BLaER1 treated with 17β-estradiol and CSF1 and Interleukin-3, amounts not matched to agents 10 nM and 100 nM (cell line): Measurements from ENCODE around the gene LIN54.
A peak's percentile ranks its signal among the peaks of the same experiment; 100 is the strongest.

Experiments used
- H3K27ac ChIP-seq, 11 experiments: shearing (Covaris generic); formaldehyde crosslinking; 2 replicates each; pipeline ENCODE4 v1.8.1; 2022
- H3K27me3 ChIP-seq, 11 experiments: shearing (Covaris generic); formaldehyde crosslinking; 2 replicates each; pipeline ENCODE4 v1.8.1; 2022
- H3K36me3 ChIP-seq, 11 experiments: shearing (Covaris generic); formaldehyde crosslinking; 2 replicates each; pipeline ENCODE4 v1.8.1; 2022
- H3K4me1 ChIP-seq, 10 experiments: shearing (Covaris generic); formaldehyde crosslinking; 2 replicates each; pipeline ENCODE4 v1.8.1; 2022
- H3K4me2 ChIP-seq, 11 experiments: shearing (Covaris generic); formaldehyde crosslinking; 2 replicates each; pipeline ENCODE4 v1.8.1; 2022
- H3K4me3 ChIP-seq, 10 experiments: shearing (Covaris generic); formaldehyde crosslinking; 2 replicates each; pipeline ENCODE4 v1.8.1; 2022
- H3K9ac ChIP-seq, 11 experiments: shearing (Covaris generic); formaldehyde crosslinking; 2 replicates each; pipeline ENCODE4 v1.8.1; 2022
- H3K9me3 ChIP-seq, 11 experiments: shearing (Covaris generic); formaldehyde crosslinking; replicated peaks in 1 of 11; 2 replicates each; pipeline ENCODE4 v1.8.1; 2022
- H4K20me1 ChIP-seq, 11 experiments: shearing (Covaris generic); formaldehyde crosslinking; 2 replicates each; pipeline ENCODE4 v1.8.1; 2022
- Cebpa-rat ChIP-seq, 11 experiments: shearing (Covaris generic); IDR thresholded peaks; 2 replicates each; pipeline ENCODE4 v1.8.1; 2022

Gene LIN54

GRCh38 chr4:82889287-82889686, 121.3 kb downstream of the LIN54 start:
- Histone ChIP-seq H3K27me3 (no peaks in the 10 kb centered on the region), H3K36me3 (peaks cover 16 to 44% (median 25%) of the 10 kb centered on the region in 11 experiments), H3K27ac (peak overlapping the region in 6 of 11 experiments; percentile 84 to 96 (median 94); a peak in 10 of 22 replicates), H3K4me1 (peaks cover 18 to 56% (median 32%) of the 10 kb centered on the region in 10 experiments), H3K9me3 (no peaks in the 10 kb centered on the region), H4K20me1 (peaks cover 5 to 75% (median 52%) of the 10 kb centered on the region in 11 experiments; a peak in 16 of 22 replicates), H3K4me3 (peak overlapping the region; percentile 68 to 92 (median 82)), H3K9ac (peak overlapping the region; percentile 82 to 98 (median 93); a peak in 21 of 22 replicates), H3K4me2 (peak overlapping the region; percentile 66 to 93 (median 88))
- no peak for TF ChIP-seq Cebpa-rat (IDR thresholded peaks at IDR 0.05)

- H3K27ac ChIP-seq, result no peak overlapping the region
- no peak for TF ChIP-seq Cebpa-rat (IDR thresholded peaks at IDR 0.05)
- H3K4me3 ChIP-seq, result no peak overlapping the region
- H3K4me1 ChIP-seq, result peaks cover 11 to 38% (median 15%) of the 10 kb centered on the region in 10 experiments; a peak in 18 of 20 replicates
- H3K27me3 ChIP-seq, result no peaks in the 10 kb centered on the region
- peak overlapping the region in 1 of 11 experiments; percentile 24; a peak in 1 of 22 replicates for H3K9ac ChIP-seq
- H3K36me3 ChIP-seq, result peaks cover 21 to 57% (median 36%) of the 10 kb centered on the region in 11 experiments
- H4K20me1 ChIP-seq, result peaks cover 11 to 93% (median 79%) of the 10 kb centered on the region in 11 experiments; a peak in 18 of 22 replicates
- 0 out of 22 replicates have a peak, but pooled peaks cover 0 to 4% (median 0%) of the 10 kb centered on the region in 11 experiments for H3K9me3 ChIP-seq
- peak overlapping the region in 3 of 11 experiments; percentile 7 to 47 (median 46); a peak in 4 of 22 replicates for H3K4me2 ChIP-seq
Measured at GRCh38 chr4:82886147-82886942, 124.3 kb downstream of the LIN54 start.

DNA sequence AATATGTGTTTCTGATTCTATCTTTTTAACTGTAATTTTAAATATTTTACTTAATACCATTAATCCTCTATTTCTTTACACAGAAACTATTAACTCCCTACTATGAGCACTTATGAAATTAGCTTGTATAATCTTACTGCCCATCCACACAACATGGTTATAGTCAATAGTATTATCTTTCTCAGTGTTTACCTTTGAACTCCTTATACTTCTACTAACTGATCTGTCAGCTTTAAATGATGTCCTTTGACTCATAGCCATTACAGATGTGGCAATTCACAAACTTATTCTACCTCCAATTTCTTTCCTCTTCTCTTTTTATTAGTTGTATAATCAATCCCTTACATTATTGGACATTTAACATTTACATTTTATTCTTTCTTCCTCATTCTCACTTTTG, 125.2 kb downstream of the LIN54 start:
- Histone ChIP-seq H3K9ac (no peak overlapping the region), H3K4me1 (peaks cover 11 to 42% (median 18%) of the 10 kb centered on the region in 10 experiments; a peak in 18 of 20 replicates), H3K27ac (no peak overlapping the region), H3K27me3 (no peaks in the 10 kb centered on the region), H3K9me3 (0 out of 22 replicates have a peak, but pooled peaks cover 0 to 4% (median 0%) of the 10 kb centered on the region in 11 experiments), H3K4me3 (no peak overlapping the region), H4K20me1 (peaks cover 11 to 100% (median 89%) of the 10 kb centered on the region in 11 experiments; a peak in 18 of 22 replicates), H3K4me2 (peak overlapping the region in 3 of 11 experiments; percentile 7 to 47 (median 46); a peak in 3 of 22 replicates), H3K36me3 (peaks cover 30 to 66% (median 45%) of the 10 kb centered on the region in 11 experiments)
- TF ChIP-seq Cebpa-rat (IDR thresholded peaks at IDR 0.05), result no peak
